ENCODE results near the gene DPP7.

DNA sequence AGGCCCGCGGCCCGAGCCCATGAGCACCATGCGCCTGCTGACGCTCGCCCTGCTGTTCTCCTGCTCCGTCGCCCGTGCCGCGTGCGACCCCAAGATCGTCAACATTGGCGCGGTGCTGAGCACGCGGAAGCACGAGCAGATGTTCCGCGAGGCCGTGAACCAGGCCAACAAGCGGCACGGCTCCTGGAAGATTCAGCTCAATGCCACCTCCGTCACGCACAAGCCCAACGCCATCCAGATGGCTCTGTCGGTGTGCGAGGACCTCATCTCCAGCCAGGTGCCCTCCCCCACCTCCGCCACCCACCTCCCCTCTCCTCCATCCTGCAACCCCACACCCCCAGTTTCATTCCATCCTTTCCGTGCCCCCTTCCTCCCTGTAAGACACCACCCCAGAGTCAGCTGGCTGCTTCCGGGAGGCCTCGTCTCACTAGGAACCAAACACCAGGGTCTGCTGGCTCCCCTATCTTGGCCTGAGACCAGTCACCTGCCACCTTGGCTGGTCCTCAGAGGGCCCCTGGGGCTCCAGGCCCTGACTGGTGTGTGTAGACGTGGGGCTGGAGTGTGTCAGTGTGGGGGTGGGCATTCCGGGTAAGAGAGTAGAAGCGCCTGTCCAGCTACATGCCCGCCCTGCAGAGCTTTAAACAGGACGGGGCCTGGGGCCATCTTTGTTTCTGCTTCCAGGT, 25.1 kb upstream of the DPP7 start:
- TF ChIP-seq SIN3A (IDR thresholded peaks at IDR 0.05; ENCODE audit: borderline replicate concordance, insufficient read depth, low read length) (no peak), REST (IDR thresholded peaks at IDR 0.05; ENCODE audit: insufficient read depth in 1 of 2, low read depth in 2 of 2, low read length in 2 of 2) (no peak)

All from PFSK-1 (cell line).